GM21390 (cell line): ENCODE measurements around the gene FRRS1L.

Source experiments
- ATAC-seq: cut with Tn5 transposase; IDR thresholded peaks from one replicate; pipeline ENCODE4 v1.9.1; 2021; ENCODE audit not compliant: unreplicated experiment

FRRS1L gene, protein sequence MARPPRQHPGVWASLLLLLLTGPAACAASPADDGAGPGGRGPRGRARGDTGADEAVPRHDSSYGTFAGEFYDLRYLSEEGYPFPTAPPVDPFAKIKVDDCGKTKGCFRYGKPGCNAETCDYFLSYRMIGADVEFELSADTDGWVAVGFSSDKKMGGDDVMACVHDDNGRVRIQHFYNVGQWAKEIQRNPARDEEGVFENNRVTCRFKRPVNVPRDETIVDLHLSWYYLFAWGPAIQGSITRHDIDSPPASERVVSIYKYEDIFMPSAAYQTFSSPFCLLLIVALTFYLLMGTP

DNA sequence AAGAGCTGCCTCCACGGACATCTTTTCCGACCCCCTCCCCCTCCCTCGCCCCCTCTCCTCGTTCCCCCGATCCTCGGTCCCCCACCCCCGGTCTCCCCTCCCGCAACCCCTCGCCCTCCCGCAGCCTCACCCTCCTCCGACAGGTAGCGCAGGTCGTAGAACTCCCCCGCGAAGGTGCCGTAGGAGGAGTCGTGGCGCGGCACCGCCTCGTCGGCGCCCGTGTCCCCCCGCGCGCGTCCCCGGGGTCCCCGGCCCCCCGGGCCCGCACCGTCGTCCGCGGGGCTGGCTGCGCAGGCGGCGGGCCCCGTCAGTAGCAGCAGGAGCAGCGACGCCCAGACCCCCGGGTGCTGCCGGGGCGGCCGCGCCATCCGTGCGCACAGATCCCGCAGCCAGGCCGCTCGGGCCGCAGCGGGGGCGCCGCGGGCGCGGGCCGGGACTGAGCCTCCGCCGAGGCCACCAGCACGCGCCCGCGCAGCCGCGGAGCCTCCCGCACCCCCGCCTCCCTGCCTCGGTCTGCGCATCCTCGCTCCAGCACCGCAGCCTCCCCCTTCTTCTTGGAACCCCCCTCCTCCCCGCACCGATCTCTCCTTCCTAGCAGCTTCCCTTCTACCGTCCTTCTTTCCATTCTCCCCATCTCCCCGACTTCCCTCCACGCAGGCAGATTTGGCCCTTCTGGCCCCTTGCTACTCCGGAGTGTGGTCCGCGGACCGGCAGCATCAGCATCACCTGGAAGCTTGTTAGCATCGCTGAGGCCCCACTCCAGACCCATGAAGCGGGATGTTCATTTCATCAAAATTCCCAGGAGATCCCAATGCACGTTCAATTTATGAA, at the start of gene FRRS1L:
Gene FRRS1L (minus strand): TSS at position 479 of the 831 bp plus-strand sequence. CDS start 111 bp downstream, at position 368.
- ATAC-seq, result no peak

DNA sequence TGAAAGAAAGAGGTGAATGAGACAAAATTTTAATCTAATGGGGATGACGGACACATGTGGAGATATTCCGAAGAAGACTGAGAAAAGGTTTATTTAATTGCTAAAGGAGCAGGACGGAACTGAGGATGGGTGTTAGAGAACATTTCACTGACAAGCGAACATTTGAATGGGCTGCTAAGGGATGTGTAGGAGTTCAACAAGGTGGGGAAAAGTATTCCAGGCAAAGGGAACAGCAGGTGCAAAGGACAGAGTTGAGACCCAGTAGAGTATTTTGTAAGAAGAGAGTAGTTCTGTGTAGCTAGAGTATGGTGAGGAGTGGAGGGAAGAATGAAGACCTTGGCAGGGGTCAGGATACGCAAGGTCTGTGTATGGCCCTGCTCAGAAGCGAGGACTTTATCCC, 47.4 kb upstream of the FRRS1L start:
- ATAC-seq, result no peak

- ATAC-seq, result no peak
Observed at GRCh38 chr9:109213285-109214121, 46.5 kb upstream of the FRRS1L start.

DNA sequence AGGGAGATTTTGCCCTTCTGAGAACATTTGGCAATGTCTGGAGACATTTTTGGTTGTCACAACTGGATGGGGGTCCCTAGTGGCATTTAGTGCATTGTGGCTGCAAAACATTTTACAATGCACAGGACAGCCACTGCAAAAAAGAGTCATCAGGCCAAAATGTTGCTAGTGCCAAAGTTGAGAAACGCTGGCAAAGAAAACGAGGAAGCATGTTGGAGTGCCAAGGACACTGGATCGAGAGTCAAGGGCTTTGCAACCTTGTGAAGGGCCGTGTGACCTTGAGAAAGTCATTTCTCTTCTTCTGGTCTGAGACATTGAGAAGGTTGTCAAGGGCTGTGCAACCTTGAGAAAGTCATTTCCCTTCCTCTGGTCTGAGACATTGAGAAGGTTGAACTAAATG, 45.7 kb upstream of the FRRS1L start:
- ATAC-seq, result no peak

GRCh38 chr9:109206670-109207069, 39.6 kb upstream of the FRRS1L start:
- ATAC-seq, result no peak

DNA sequence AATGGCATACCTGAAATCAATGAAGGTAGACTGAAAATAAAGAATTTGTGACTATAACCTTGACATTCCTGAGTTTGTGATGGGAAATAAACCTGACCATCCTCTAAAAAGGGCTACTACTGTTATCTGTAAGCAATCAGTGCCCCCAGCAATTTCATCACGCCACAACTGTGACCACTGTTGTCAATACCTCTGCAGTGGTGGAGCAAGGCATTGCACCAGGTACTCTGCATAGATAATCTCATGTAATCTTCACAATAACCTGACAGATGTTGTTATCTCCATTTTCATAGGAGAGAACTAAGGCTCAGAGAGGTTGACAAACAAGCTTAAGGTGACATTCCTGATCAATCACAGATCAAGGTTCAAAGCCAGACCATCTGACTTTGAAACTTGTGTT, 38.5 kb upstream of the FRRS1L start:
- no peak for ATAC-seq

DNA sequence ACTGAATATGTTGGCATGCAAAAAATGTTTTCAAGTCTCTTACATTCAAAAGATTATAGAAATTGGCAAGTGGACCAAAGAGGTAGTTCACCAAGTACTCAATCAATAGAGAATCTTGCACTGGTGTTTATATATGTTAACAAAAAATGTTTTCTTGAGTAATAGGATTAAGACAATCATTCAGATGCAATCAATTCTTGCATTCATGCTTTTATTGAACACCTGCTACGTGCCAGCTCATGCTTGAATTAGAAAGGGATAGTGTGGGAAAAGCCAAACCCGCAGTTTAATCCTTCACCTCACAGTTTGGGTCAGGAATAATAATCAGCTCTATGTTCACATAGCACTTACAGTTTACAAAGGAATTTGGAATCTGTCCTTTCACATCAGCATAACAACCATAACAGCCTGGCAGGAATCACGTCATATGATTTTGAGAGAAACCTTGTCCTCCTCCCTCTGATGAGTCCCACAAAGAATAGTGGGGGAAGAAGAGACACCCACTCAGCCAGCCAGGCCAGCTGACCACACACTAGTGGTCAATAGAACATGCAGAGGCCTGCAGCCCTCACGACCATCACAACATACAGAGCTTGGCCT, 36.8 kb upstream of the FRRS1L start:
- ATAC-seq, result no peak

DNA sequence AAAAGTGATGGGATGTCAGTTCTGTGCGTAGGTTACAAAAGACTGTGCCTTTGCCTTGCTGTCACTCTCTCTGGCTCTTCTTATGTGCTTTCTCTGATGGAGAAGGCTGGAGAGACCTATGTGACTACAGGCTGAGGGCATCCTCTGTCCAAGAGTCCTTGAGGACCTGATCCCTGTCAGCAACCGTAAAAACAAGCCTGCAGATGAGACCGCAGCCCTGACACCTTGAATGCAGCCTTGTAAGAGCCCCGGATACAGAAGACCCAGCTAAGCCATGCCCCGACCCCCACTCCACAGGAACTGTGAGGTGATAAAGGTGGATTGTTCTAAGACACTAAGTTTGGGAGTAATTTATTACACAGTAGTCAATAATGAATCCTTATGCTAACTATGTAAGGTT, 32.6 kb upstream of the FRRS1L start:
- no peak for ATAC-seq

GRCh38 chr9:109198736-109199382, 31.8 kb upstream of the FRRS1L start:
- ATAC-seq, result no peak

DNA sequence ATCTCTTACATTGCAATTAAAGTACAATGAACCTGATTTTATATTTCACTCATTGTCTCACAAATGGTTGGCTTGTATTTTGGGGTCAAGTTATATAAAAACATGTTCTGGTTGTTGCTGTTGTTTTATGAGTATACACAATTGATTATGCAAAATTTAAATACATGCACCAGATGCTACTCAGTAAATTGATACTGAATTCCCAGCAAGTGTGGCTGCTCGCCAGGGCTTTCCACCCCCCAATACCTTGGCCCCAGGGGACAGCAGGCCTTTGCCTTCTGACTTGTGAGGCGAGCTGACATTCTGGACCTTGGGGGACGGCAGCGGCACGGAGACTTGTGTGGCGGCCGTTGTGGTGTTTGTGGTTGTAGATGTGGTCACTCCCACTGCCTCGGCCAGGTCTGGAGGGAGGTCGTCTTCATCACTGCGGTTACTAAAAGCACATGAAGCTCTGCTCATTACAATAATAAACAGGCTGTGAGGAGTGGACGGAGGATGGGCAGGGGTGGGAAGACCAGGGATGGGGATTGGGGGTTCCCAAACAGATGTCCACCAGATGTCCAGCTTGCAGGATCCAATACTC, 27.0 kb upstream of the FRRS1L start:
- no peak for ATAC-seq

- ATAC-seq, result no peak
Observed at GRCh38 chr9:109192732-109193361, 25.8 kb upstream of the FRRS1L start.

- no peak for ATAC-seq
Observed at GRCh38 chr9:109191746-109192145, 24.7 kb upstream of the FRRS1L start.

DNA sequence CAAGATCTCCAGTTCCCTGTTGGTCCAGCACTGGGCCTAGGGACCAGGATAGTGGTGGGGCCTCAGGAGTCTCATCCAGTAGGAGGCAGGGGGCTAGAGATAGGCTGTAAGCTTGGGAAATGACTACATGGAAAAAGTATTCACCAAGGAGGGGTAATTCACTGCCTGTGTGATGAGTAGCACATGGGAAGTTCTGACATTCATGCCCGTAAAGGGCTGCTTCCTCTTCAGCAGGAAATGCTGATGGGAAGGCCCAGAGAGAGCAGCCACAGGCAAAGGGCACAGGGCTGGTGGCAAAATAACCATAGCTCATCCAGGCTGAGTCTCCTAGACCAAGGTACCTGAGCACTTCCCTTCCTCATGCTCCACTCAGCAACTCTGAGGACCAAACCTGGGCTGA, 23.1 kb upstream of the FRRS1L start:
- ATAC-seq, result no peak

- ATAC-seq, result no peak
Observed at GRCh38 chr9:109186857-109187520, 19.9 kb upstream of the FRRS1L start.

GRCh38 chr9:109182940-109183798, 16.1 kb upstream of the FRRS1L start:
- no peak for ATAC-seq

GRCh38 chr9:109182550-109182939, 15.5 kb upstream of the FRRS1L start:
- ATAC-seq, result no peak

- peak; percentile 70 for ATAC-seq
Observed at GRCh38 chr9:109181284-109181683, 14.2 kb upstream of the FRRS1L start.

GRCh38 chr9:109179801-109180523, 12.9 kb upstream of the FRRS1L start:
- ATAC-seq, result no peak
